ENCODE data around the gene APOLD1.

DNA sequence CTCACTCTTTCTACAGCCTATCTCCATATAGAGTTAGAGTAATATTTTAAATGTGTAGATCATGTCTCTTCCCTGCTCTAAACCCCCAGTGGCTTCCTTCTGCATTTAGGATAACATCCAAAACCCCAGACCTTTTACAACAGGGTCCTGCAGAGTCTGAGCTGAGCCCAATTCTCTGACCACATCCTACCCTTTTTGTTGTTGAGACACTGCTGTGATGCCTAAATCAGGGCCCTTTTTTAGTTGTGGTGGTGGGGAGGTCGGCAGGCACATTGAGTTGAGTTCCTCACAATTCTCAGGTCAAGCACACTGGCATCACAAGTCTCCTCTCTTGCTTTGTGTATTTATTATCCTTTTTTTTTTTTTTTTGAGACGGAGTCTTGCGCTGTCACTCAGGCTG lies 25.9 kb downstream of the APOLD1 start:
- TF ChIP-seq CTCF (IDR thresholded peaks at IDR 0.05) (no peak), POLR2A (IDR thresholded peaks at IDR 0.05) (no peak)
